Activated CD4-positive, alpha-beta T cell treated with anti-CD3 and anti-CD28 coated beads, Interleukin-2, amount 10 ng/mL, durations not matched to agents 7 days and 5 days (primary cell): ENCODE results near the gene FGD5. TPM values are rescaled to one million over a fixed set of nuclear protein-coding genes. Genes with fewer than 3 reads are reported as not detected.

ENCODE experiments used
- CTCF ChIA-PET: fragments of 350-600 bp; sonication (Branson Sonifier 250); formaldehyde crosslinking; loops from one replicate; lab custom pipeline; 2021; ENCODE audit warnings: antibody characterized with exemption; lab: Charles Lee
- POLR2A ChIA-PET: fragments of 350-600 bp; sonication (Branson Sonifier 250); formaldehyde crosslinking; loops from one replicate; lab custom pipeline; 2021; ENCODE audit warnings: antibody characterized with exemption; lab: Charles Lee
- DNase-seq: peaks from one replicate; pipeline ENCODE4 v3.0.0-alpha.2; 2020
- H3K27ac Mint-ChIP-seq: one replicate; pipeline ENCODE4 v1.8.0; 2021; ENCODE audit warnings: mild to moderate bottlenecking, moderate library complexity, mixed read lengths
- H3K27me3 Mint-ChIP-seq: one replicate; pipeline ENCODE4 v1.8.0; 2021; ENCODE audit warnings: mixed read lengths
- H3K36me3 Mint-ChIP-seq: one replicate; pipeline ENCODE4 v1.8.0; 2021; ENCODE audit warnings: low read depth, mixed read lengths
- H3K4me1 Mint-ChIP-seq: one replicate; pipeline ENCODE4 v1.8.0; 2021; ENCODE audit warnings: mixed read lengths
- H3K4me3 Mint-ChIP-seq: one replicate; pipeline ENCODE4 v1.8.0; 2021; ENCODE audit warnings: mild to moderate bottlenecking, moderate library complexity, mixed read lengths
- H3K9me3 Mint-ChIP-seq: one replicate; pipeline ENCODE4 v1.8.0; 2021; ENCODE audit warnings: mixed read lengths
- total RNA-seq, 2 experiments: library from RNA; stranded (reverse); gene quantifications; one replicate each; pipeline ENCODE4 v1.2.3, GENCODE V29; 2021

Gene FGD5
- total RNA-seq, 2 experiments from 2014 or later: 0.15 to 0.17 TPM

DNA sequence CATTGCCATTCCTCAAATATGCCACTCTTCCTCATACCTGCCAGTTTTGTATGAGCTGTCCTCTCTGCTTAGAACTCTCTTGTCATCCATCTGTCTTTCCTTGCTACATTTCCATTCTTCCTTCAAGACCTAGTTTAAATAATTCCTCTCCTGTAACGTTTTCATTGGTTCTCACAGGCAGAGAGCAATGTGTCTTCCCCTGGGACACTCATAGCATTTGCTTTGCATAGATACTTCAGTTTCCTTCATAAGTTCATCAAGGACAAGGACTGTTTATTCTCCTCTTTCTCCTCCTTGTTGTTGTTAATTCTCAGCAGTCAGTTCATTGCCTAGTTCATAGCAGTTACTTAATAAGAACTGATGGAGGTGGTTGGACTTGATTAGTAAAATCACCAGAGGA lies 139.2 kb downstream of the FGD5 start:
- H3K9me3 Mint-ChIP-seq: no peaks in the 10 kb centered on the region

DNA sequence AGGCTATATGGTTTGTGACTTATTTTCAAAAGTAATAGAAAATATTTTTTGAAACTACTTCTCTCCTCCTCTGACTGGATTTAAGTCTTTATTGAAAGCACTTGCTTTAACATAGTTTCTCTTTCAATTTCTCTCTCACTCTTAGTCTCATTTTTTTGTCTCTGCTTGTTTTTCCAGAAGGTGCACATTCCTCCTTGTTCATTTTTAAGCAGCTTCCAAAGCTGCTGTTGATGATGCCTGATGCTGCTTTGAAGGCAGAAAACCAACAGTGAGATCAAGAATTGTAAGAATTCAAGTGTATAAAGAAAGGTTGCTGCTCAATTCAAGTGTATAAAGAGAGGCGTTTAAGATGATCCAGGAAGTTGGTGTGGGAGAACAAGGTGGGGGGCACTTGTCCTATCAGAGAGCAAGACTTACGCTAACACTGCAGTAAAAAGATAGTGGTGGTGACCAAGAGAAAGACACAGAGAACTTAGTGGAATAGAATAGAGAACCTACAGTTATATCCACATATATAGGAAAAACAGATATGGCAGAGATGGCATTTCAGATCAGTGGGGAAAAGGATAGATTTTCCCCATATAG lies 140.7 kb downstream of the FGD5 start:
- Mint-ChIP-seq H3K9me3 (no peaks in the 10 kb centered on the region), H3K4me1 (peaks cover 48% of the 10 kb centered on the region), H3K27me3 (no peaks in the 10 kb centered on the region), H3K27ac (peak overlapping the region; percentile 89), H3K4me3 (peak overlapping the region; percentile 68), H3K36me3 (peaks cover 36% of the 10 kb centered on the region)
- POLR2A ChIA-PET: no interaction called here
- CTCF ChIA-PET: interaction anchor here (1.5 kb wide), 1 partner anchor 30 kb away, joined by 3 read pairs; no protein-coding TSS in a partner anchor
- DNase-seq: no peak

More for the DNA sequence above, 139.2 kb downstream of the FGD5 start:
- CTCF ChIA-PET: interaction anchor here (1.1 to 1.5 kb wide), 2 partner anchors 15 to 32 kb away, joined by 3 read pairs; no protein-coding TSS in a partner anchor
- Mint-ChIP-seq H3K27me3 (no peaks in the 10 kb centered on the region), H3K36me3 (peaks cover 35% of the 10 kb centered on the region), H3K4me1 (peaks cover 49% of the 10 kb centered on the region), H3K4me3 (no peak overlapping the region), H3K27ac (peak overlapping the region; percentile 9)
- POLR2A ChIA-PET: no interaction called here
- DNase-seq: no peak

GRCh38 chr3:14962762-14963161 lies 144.0 kb downstream of the FGD5 start:
- H3K27ac Mint-ChIP-seq: no peak overlapping the region
- H3K4me1 Mint-ChIP-seq: peaks cover 23% of the 10 kb centered on the region
- ChIA-PET POLR2A (no interaction called here), CTCF (interaction anchor here (0.7 kb wide), 1 partner anchor 10 kb away, joined by 3 read pairs; no protein-coding TSS in a partner anchor)
- H3K36me3 Mint-ChIP-seq: peaks cover 51% of the 10 kb centered on the region
- no peaks in the 10 kb centered on the region for H3K27me3 Mint-ChIP-seq
- no peak overlapping the region for H3K4me3 Mint-ChIP-seq
- peaks cover 8% of the 10 kb centered on the region for H3K9me3 Mint-ChIP-seq
- no peak for DNase-seq

DNA sequence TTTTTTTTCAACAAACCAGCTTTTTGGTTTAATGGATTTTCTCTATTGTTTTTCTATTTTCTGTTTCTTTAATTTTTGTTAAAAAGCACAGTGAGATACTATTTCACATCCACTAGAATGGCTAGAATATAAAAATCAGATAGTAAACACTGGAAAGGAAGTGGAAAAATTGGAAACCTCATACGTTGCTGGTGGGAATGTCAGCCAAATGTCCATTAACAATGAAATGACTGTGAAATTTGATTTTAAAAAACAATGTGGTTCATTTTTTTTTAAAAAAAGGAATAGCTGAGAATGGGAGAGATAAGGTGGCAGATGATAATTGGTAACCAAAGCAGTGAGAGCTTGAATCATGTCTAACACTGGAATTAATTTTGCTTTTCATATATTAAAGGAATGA lies 148.5 kb downstream of the FGD5 start:
- no peak overlapping the region for H3K27ac Mint-ChIP-seq
- ChIA-PET CTCF (interaction anchor here (2.6 kb wide), 1 partner anchor 11 kb away, joined by 7 read pairs; no protein-coding TSS in a partner anchor), POLR2A (no interaction called here)
- DNase-seq: no peak
- peaks cover 8% of the 10 kb centered on the region for H3K9me3 Mint-ChIP-seq
- no peaks in the 10 kb centered on the region for H3K27me3 Mint-ChIP-seq
- no peaks in the 10 kb centered on the region for H3K4me1 Mint-ChIP-seq
- H3K4me3 Mint-ChIP-seq: no peak overlapping the region
- H3K36me3 Mint-ChIP-seq: peaks cover 44% of the 10 kb centered on the region

GRCh38 chr3:14969671-14970070 lies 150.9 kb downstream of the FGD5 start:
- Mint-ChIP-seq H3K27ac (no peak overlapping the region), H3K36me3 (peaks cover 57% of the 10 kb centered on the region), H3K4me3 (no peak overlapping the region), H3K4me1 (no peaks in the 10 kb centered on the region), H3K9me3 (peaks cover 8% of the 10 kb centered on the region), H3K27me3 (no peaks in the 10 kb centered on the region)
- CTCF ChIA-PET: no interaction called here
- POLR2A ChIA-PET: no interaction called here
- DNase-seq: no peak

- no peaks in the 10 kb centered on the region for H3K27me3 Mint-ChIP-seq
- H3K9me3 Mint-ChIP-seq: no peaks in the 10 kb centered on the region
- H3K4me3 Mint-ChIP-seq: no peak overlapping the region
- no peak for DNase-seq
- H3K4me1 Mint-ChIP-seq: peaks cover 8% of the 10 kb centered on the region
- H3K27ac Mint-ChIP-seq: no peak overlapping the region
- ChIA-PET POLR2A (no interaction called here), CTCF (no interaction called here)
- peaks cover 54% of the 10 kb centered on the region for H3K36me3 Mint-ChIP-seq
Measured at GRCh38 chr3:14976317-14976716, 157.6 kb downstream of the FGD5 start.

DNA sequence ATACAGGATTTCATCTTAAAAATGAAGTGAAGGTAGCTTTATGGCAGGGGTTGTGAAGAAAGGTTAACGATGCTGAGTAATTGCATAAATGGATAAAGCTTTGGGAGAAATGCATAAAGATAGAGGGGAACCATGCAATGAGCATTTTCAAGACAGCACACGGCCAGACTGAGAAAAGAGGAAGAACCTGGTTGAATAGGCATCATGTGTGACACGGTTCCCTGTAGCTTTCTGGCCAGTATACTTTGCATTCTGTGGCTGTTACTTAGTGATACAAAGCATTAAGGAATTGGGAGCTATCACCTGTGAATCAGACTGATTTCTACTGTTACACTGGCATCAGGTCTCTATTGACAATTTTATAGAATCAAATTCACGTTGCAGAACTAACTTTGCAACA lies 161.9 kb downstream of the FGD5 start:
- Mint-ChIP-seq H3K36me3 (peaks cover 38% of the 10 kb centered on the region), H3K4me1 (peaks cover 8% of the 10 kb centered on the region), H3K27ac (no peak overlapping the region), H3K9me3 (peaks cover 7% of the 10 kb centered on the region), H3K4me3 (no peak overlapping the region), H3K27me3 (no peaks in the 10 kb centered on the region)
- ChIA-PET POLR2A (no interaction called here), CTCF (interaction anchor here (0.6 kb wide), 1 partner anchor 31 kb away, joined by 4 read pairs; no protein-coding TSS in a partner anchor)
- DNase-seq: no peak

Other genes with a start within 250 kb of the FGD5 start
- 10 to 100 TPM; 20.9 to 24.0 TPM for gene CCDC174, start 167.2 kb upstream of the FGD5 start, total RNA-seq
- gene C3orf20, start 143.8 kb upstream of the FGD5 start, total RNA-seq: under 1 TPM in 1 of 2 experiments, not detected in 1; 0.10 TPM
- 10 to 100 TPM; 57.0 to 67.4 TPM for gene NR2C2, start 128.6 kb downstream of the FGD5 start, total RNA-seq
- gene MRPS25, start 246.4 kb downstream of the FGD5 start, total RNA-seq: 10 to 100 TPM; 49.4 to 52.9 TPM